HCT116 (cell line): ENCODE measurements around the gene RTF2.

Experiments
- CTCF ChIP-seq, 3 experiments: fragments of 200-600 bp in 1 of 3; sonication (generic) in 1 of 3; IDR thresholded peaks in 2 of 3; conservative IDR thresholded peaks in 1 of 3; 2 replicates each; pipeline ENCODE4 v1.5.1; 2012 to 2017; ENCODE audit warnings: low read depth in 2 of 3, low read length in 2 of 3, antibody characterized with exemption in 1 of 3, borderline replicate concordance in 1 of 3, control low read depth in 1 of 3, mild to moderate bottlenecking in 1 of 3, mixed read lengths in 1 of 3, mixed run types in 1 of 3, moderate library complexity in 1 of 3; ENCODE audit not compliant: insufficient read depth in 1 of 3
- EZH2 ChIP-seq: fragments of 200-600 bp; sonication (generic); IDR thresholded peaks from 2 replicates; pipeline ENCODE4 v1.6.1; 2017; ENCODE audit warnings: antibody characterized with exemption, mixed run types
- EZH2phosphoT487 ChIP-seq: fragments of 200-600 bp; IDR thresholded peaks from 2 replicates; pipeline ENCODE4 v1.6.1; 2018; ENCODE audit warnings: antibody characterized with exemption, borderline replicate concordance
- POLR2A ChIP-seq: IDR thresholded peaks from 2 replicates; pipeline ENCODE4 v1.7.0; 2011; ENCODE audit warnings: borderline replicate concordance; ENCODE audit not compliant: insufficient read depth, insufficient read length; ENCODE audit errors: extremely low read depth
- POLR2AphosphoS5 ChIP-seq: IDR thresholded peaks from 2 replicates; pipeline ENCODE4 v1.6.1; 2011; ENCODE audit warnings: mild to moderate bottlenecking, low read depth, low read length, moderate library complexity
- RAD21 ChIP-seq: IDR thresholded peaks from 2 replicates; pipeline ENCODE4 v1.6.1; 2012; ENCODE audit warnings: low read depth, mild to moderate bottlenecking
- REST ChIP-seq: IDR thresholded peaks from 2 replicates; pipeline ENCODE4 v1.6.1; 2012; ENCODE audit warnings: low read depth
- SP1 ChIP-seq: IDR thresholded peaks from 2 replicates; pipeline ENCODE4 v1.6.1; 2012; ENCODE audit warnings: low read depth
- YY1 ChIP-seq: IDR thresholded peaks from 2 replicates; pipeline ENCODE4 v1.6.1; 2011; ENCODE audit warnings: low read length, low read depth, moderate library complexity, mild to moderate bottlenecking; ENCODE audit not compliant: insufficient replicate concordance; ENCODE audit errors: extremely low read depth
- ZFX ChIP-seq: fragments of 450-650 bp; IDR thresholded peaks from 2 replicates; pipeline ENCODE4 v1.6.1; 2017
- ZNF274 ChIP-seq: fragments of 200-500 bp; sonication (Bioruptor generic); IDR thresholded peaks from 2 replicates; pipeline ENCODE4 v1.6.1; 2014; ENCODE audit warnings: mild to moderate bottlenecking, low read depth, low read length, inconsistent platforms

- no peak for TF ChIP-seq RAD21
- no peak for TF ChIP-seq CTCF (IDR thresholded peaks at IDR 0.05 in 2 of 3, conservative IDR thresholded peaks at IDR 0.05 in 1 of 3; ENCODE audit: borderline replicate concordance in 1 of 3, insufficient read depth in 1 of 3, low read depth in 2 of 3, low read length in 2 of 3)
- TF ChIP-seq EZH2, result no peak
- no peak for TF ChIP-seq POLR2A
- TF ChIP-seq EZH2phosphoT487, result no peak
- no peak for TF ChIP-seq ZNF274
- no peak for TF ChIP-seq POLR2AphosphoS5
- TF ChIP-seq ZFX, result no peak
- no peak for TF ChIP-seq YY1
- no peak for TF ChIP-seq SP1
- TF ChIP-seq REST, result no peak
Measured at GRCh38 chr20:56469077-56469449, 636 bp downstream of the RTF2 start.
